ENCODE measurements around the gene C17orf50. TPM values are rescaled to one million over a fixed set of nuclear protein-coding genes. Genes with fewer than 3 reads are reported as not detected.

C17orf50 gene
- total and polyA plus RNA-seq, 4 donors, result 0.68 to 1.6 TPM; not detected in 2

- peaks cover 11% of the 10 kb centered on the region for H3K36me3 ChIP-seq (ENCODE audit: control insufficient read depth, insufficient read depth, low read length)
- DNase-seq (ENCODE audit: low read depth in 4 of 6, low spot score in 6 of 6), result no peak
- no peak overlapping the region for H3K4me3 ChIP-seq (ENCODE audit: low read depth, low read length)
- 50% methylated on average over 1 of the region's 2 CpGs for WGBS (ENCODE audit: insufficient coverage)
- H3K27me3 ChIP-seq (ENCODE audit: control insufficient read depth, insufficient read depth, low read length), result no peaks in the 10 kb centered on the region
- no peaks in the 10 kb centered on the region for H3K9me3 ChIP-seq (ENCODE audit: control insufficient read depth, insufficient read depth, low read length)
- peaks cover 14% of the 10 kb centered on the region for H3K4me1 ChIP-seq (ENCODE audit: control insufficient read depth, insufficient read depth, low read length)
- peak overlapping the region; percentile 25 for H3K27ac ChIP-seq (ENCODE audit: low read depth, low read length)
Observed at GRCh38 chr17:35725802-35726126, 34.9 kb upstream of the C17orf50 start.

GRCh38 chr17:35726127-35726952 is 34.3 kb upstream of the C17orf50 start:
- Histone ChIP-seq H3K36me3 (ENCODE audit: control insufficient read depth, insufficient read depth, low read length) (peaks cover 11% of the 10 kb centered on the region), H3K27me3 (ENCODE audit: control insufficient read depth, insufficient read depth, low read length) (no peaks in the 10 kb centered on the region), H3K4me1 (ENCODE audit: control insufficient read depth, insufficient read depth, low read length) (peaks cover 18% of the 10 kb centered on the region), H3K4me3 (ENCODE audit: low read depth, low read length) (no peak overlapping the region), H3K9me3 (ENCODE audit: control insufficient read depth, insufficient read depth, low read length) (no peaks in the 10 kb centered on the region), H3K27ac (ENCODE audit: low read depth, low read length) (peak overlapping the region; percentile 25)
- DNase-seq (ENCODE audit: low read depth in 4 of 6, low spot score in 6 of 6), result peak in 2 of 6 donors; percentile 59 to 77
- 5% methylated on average over 3 of the region's 6 CpGs for WGBS (ENCODE audit: insufficient coverage)

- H3K27me3 ChIP-seq (ENCODE audit: control insufficient read depth, insufficient read depth, low read length), result no peaks in the 10 kb centered on the region
- peaks cover 11% of the 10 kb centered on the region for H3K36me3 ChIP-seq (ENCODE audit: control insufficient read depth, insufficient read depth, low read length)
- H3K4me1 ChIP-seq (ENCODE audit: control insufficient read depth, insufficient read depth, low read length), result peaks cover 21% of the 10 kb centered on the region
- H3K9me3 ChIP-seq (ENCODE audit: control insufficient read depth, insufficient read depth, low read length), result no peaks in the 10 kb centered on the region
- DNase-seq (ENCODE audit: low read depth in 4 of 6, low spot score in 6 of 6), result peak in 1 of 6 donors; percentile 70
- H3K27ac ChIP-seq (ENCODE audit: low read depth, low read length), result peak overlapping the region; percentile 22
- no peak overlapping the region for H3K4me3 ChIP-seq (ENCODE audit: low read depth, low read length)
- WGBS (ENCODE audit: insufficient coverage), result 36% methylated on average over 5 of the region's 5 CpGs
Observed at GRCh38 chr17:35726953-35727460, 33.7 kb upstream of the C17orf50 start.

- WGBS (ENCODE audit: insufficient coverage), result 63% methylated on average over 5 of the region's 5 CpGs
- no peak for DNase-seq (ENCODE audit: low read depth in 4 of 6, low spot score in 6 of 6)
- Histone ChIP-seq H3K9me3 (ENCODE audit: control insufficient read depth, insufficient read depth, low read length) (no peaks in the 10 kb centered on the region), H3K36me3 (ENCODE audit: control insufficient read depth, insufficient read depth, low read length) (peaks cover 11% of the 10 kb centered on the region), H3K27ac (ENCODE audit: low read depth, low read length) (no peak overlapping the region), H3K4me3 (ENCODE audit: low read depth, low read length) (no peak overlapping the region), H3K27me3 (ENCODE audit: control insufficient read depth, insufficient read depth, low read length) (no peaks in the 10 kb centered on the region), H3K4me1 (ENCODE audit: control insufficient read depth, insufficient read depth, low read length) (peaks cover 27% of the 10 kb centered on the region)
Observed at GRCh38 chr17:35727635-35728034, 33.1 kb upstream of the C17orf50 start.

GRCh38 chr17:35728551-35728950 is 32.1 kb upstream of the C17orf50 start:
- Histone ChIP-seq H3K4me3 (ENCODE audit: low read depth, low read length) (no peak overlapping the region), H3K27ac (ENCODE audit: low read depth, low read length) (no peak overlapping the region), H3K36me3 (ENCODE audit: control insufficient read depth, insufficient read depth, low read length) (peaks cover 12% of the 10 kb centered on the region), H3K27me3 (ENCODE audit: control insufficient read depth, insufficient read depth, low read length) (no peaks in the 10 kb centered on the region), H3K4me1 (ENCODE audit: control insufficient read depth, insufficient read depth, low read length) (peaks cover 29% of the 10 kb centered on the region), H3K9me3 (ENCODE audit: control insufficient read depth, insufficient read depth, low read length) (no peaks in the 10 kb centered on the region)
- 100% methylated on average over 2 of the region's 3 CpGs for WGBS (ENCODE audit: insufficient coverage)
- no peak for DNase-seq (ENCODE audit: low read depth in 4 of 6, low spot score in 6 of 6)

GRCh38 chr17:35729405-35729833 is 31.3 kb upstream of the C17orf50 start:
- 69% methylated on average over 2 of the region's 4 CpGs for WGBS (ENCODE audit: insufficient coverage)
- H3K27me3 ChIP-seq (ENCODE audit: control insufficient read depth, insufficient read depth, low read length), result no peaks in the 10 kb centered on the region
- H3K36me3 ChIP-seq (ENCODE audit: control insufficient read depth, insufficient read depth, low read length), result peaks cover 13% of the 10 kb centered on the region
- no peak for DNase-seq (ENCODE audit: low read depth in 4 of 6, low spot score in 6 of 6)
- H3K4me1 ChIP-seq (ENCODE audit: control insufficient read depth, insufficient read depth, low read length), result peaks cover 29% of the 10 kb centered on the region
- H3K4me3 ChIP-seq (ENCODE audit: low read depth, low read length), result no peak overlapping the region
- H3K9me3 ChIP-seq (ENCODE audit: control insufficient read depth, insufficient read depth, low read length), result no peaks in the 10 kb centered on the region
- no peak overlapping the region for H3K27ac ChIP-seq (ENCODE audit: low read depth, low read length)

- Histone ChIP-seq H3K36me3 (ENCODE audit: control insufficient read depth, insufficient read depth, low read length) (peaks cover 24% of the 10 kb centered on the region), H3K4me1 (ENCODE audit: control insufficient read depth, insufficient read depth, low read length) (peaks cover 29% of the 10 kb centered on the region), H3K4me3 (ENCODE audit: low read depth, low read length) (no peak overlapping the region), H3K27ac (ENCODE audit: low read depth, low read length) (no peak overlapping the region), H3K9me3 (ENCODE audit: control insufficient read depth, insufficient read depth, low read length) (no peaks in the 10 kb centered on the region), H3K27me3 (ENCODE audit: control insufficient read depth, insufficient read depth, low read length) (no peaks in the 10 kb centered on the region)
- 76% methylated on average over 5 of the region's 10 CpGs for WGBS (ENCODE audit: insufficient coverage)
- DNase-seq (ENCODE audit: low read depth in 4 of 6, low spot score in 6 of 6), result no peak
Observed at GRCh38 chr17:35730400-35731005, 30.2 kb upstream of the C17orf50 start.

- Histone ChIP-seq H3K4me3 (ENCODE audit: low read depth, low read length) (peak within 1 kb of the TSS; percentile 52), H3K36me3 (ENCODE audit: control insufficient read depth, insufficient read depth, low read length) (peaks cover 30% of the 10 kb centered on the region), H3K27me3 (ENCODE audit: control insufficient read depth, insufficient read depth, low read length) (no peaks in the 10 kb centered on the region), H3K9me3 (ENCODE audit: control insufficient read depth, insufficient read depth, low read length) (no peaks in the 10 kb centered on the region), H3K4me1 (ENCODE audit: control insufficient read depth, insufficient read depth, low read length) (peaks cover 24% of the 10 kb centered on the region), H3K27ac (ENCODE audit: low read depth, low read length) (peak within 1 kb of the TSS; percentile 57)
- DNase-seq (ENCODE audit: low read depth in 4 of 6, low spot score in 6 of 6), result peak in 2 of 6 donors; percentile 84 to 87
- WGBS (ENCODE audit: insufficient coverage), result 3% methylated on average over 21 of the region's 44 CpGs
Observed at GRCh38 chr17:35731239-35731916, 29.3 kb upstream of the C17orf50 start, which contains the start of gene RASL10B. TSS of gene RASL10B (plus strand) at chr17:35731639. CDS start at chr17:35735185, 3,546 bp downstream.

GRCh38 chr17:35731917-35732805 is 28.5 kb upstream of the C17orf50 start:
- H3K36me3 ChIP-seq (ENCODE audit: control insufficient read depth, insufficient read depth, low read length), result peaks cover 25% of the 10 kb centered on the region
- peak overlapping the region; percentile 52 for H3K4me3 ChIP-seq (ENCODE audit: low read depth, low read length)
- H3K4me1 ChIP-seq (ENCODE audit: control insufficient read depth, insufficient read depth, low read length), result peaks cover 16% of the 10 kb centered on the region
- no peaks in the 10 kb centered on the region for H3K27me3 ChIP-seq (ENCODE audit: control insufficient read depth, insufficient read depth, low read length)
- peak in 1 of 6 donors; percentile 66 for DNase-seq (ENCODE audit: low read depth in 4 of 6, low spot score in 6 of 6)
- 6% methylated on average over 22 of the region's 47 CpGs for WGBS (ENCODE audit: insufficient coverage)
- H3K27ac ChIP-seq (ENCODE audit: low read depth, low read length), result peak overlapping the region; percentile 57
- no peaks in the 10 kb centered on the region for H3K9me3 ChIP-seq (ENCODE audit: control insufficient read depth, insufficient read depth, low read length)

Data from spinal cord (tissue), 10 donors.